ENCODE results near the gene GOLIM4. TPM values are rescaled to one million over a fixed set of nuclear protein-coding genes. Genes with fewer than 3 reads are reported as not detected.

GOLIM4 gene
- total RNA-seq, 4 donors from 2014 or later: 16.0 to 21.3 (median 20.2) TPM

- H3K9me3 ChIP-seq: no peaks in the 10 kb centered on the region
- TF ChIP-seq EP300 (IDR thresholded peaks at IDR 0.05) (no peak), POLR2A (IDR thresholded peaks at IDR 0.05) (no peak), POLR2AphosphoS5 (IDR thresholded peaks at IDR 0.05) (no peak)
- TF ChIP-seq, protein P1, sequence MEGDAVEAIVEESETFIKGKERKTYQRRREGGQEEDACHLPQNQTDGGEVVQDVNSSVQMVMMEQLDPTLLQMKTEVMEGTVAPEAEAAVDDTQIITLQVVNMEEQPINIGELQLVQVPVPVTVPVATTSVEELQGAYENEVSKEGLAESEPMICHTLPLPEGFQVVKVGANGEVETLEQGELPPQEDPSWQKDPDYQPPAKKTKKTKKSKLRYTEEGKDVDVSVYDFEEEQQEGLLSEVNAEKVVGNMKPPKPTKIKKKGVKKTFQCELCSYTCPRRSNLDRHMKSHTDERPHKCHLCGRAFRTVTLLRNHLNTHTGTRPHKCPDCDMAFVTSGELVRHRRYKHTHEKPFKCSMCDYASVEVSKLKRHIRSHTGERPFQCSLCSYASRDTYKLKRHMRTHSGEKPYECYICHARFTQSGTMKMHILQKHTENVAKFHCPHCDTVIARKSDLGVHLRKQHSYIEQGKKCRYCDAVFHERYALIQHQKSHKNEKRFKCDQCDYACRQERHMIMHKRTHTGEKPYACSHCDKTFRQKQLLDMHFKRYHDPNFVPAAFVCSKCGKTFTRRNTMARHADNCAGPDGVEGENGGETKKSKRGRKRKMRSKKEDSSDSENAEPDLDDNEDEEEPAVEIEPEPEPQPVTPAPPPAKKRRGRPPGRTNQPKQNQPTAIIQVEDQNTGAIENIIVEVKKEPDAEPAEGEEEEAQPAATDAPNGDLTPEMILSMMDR (IDR thresholded peaks at IDR 0.05): no peak
- H3K4me1 ChIP-seq: no peaks in the 10 kb centered on the region
- no peaks in the 10 kb centered on the region for H3K27me3 ChIP-seq
- no peak overlapping the region for H3K4me3 ChIP-seq
- WGBS: 77% methylated on average over 2 of the region's 2 CpGs
- DNase-seq (ENCODE audit: low spot score in 2 of 2): no peak
- no peak overlapping the region for H3K27ac ChIP-seq
- H3K36me3 ChIP-seq: no peaks in the 10 kb centered on the region
These were observed 14.5 kb downstream of the GOLIM4 start for GRCh38 chr3:168081171-168081771.

- H3K36me3 ChIP-seq: no peaks in the 10 kb centered on the region
- no peaks in the 10 kb centered on the region for H3K27me3 ChIP-seq
- WGBS: 84% methylated on average over 5 of the region's 5 CpGs
These were observed 15.1 kb downstream of the GOLIM4 start for GRCh38 chr3:168080499-168081170.

DNA sequence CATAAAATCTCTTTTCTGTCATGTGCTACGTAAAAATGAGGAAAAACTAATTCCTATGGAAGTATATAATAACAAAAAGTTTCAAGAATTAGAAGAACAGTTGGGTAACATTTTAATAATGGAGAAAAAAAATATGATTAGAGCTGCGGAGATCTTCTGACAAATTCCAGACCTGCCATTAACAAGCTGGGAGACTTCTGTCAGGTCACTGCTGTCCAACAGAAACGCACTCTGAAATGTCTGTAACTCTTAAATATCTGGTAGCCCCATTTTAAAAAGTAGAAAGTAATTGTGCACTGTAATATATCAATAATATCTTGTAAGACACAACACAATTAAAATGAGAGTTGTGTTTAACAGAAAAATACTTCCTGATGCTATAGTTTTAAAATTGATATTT, 15.7 kb downstream of the GOLIM4 start:
- Histone ChIP-seq H3K4me3 (no peak overlapping the region), H3K4me1 (no peaks in the 10 kb centered on the region), H3K27ac (no peak overlapping the region), H3K27me3 (no peaks in the 10 kb centered on the region), H3K9me3 (no peaks in the 10 kb centered on the region), H3K36me3 (no peaks in the 10 kb centered on the region)
- DNase-seq (ENCODE audit: low spot score in 2 of 2): no peak
- TF ChIP-seq POLR2AphosphoS5 (IDR thresholded peaks at IDR 0.05): no peak
- TF ChIP-seq, protein P1 (IDR thresholded peaks at IDR 0.05): no peak
- no peak for TF ChIP-seq POLR2A (IDR thresholded peaks at IDR 0.05)
- no peak for TF ChIP-seq EP300 (IDR thresholded peaks at IDR 0.05)
- 85% methylated on average over 3 of the region's 3 CpGs for WGBS

More at GRCh38 chr3:168080499-168081170, 15.1 kb downstream of the GOLIM4 start:
- no peak for DNase-seq (ENCODE audit: low spot score in 2 of 2)
- Histone ChIP-seq H3K4me1 (no peaks in the 10 kb centered on the region), H3K4me3 (no peak overlapping the region), H3K9me3 (no peaks in the 10 kb centered on the region), H3K27ac (no peak overlapping the region)
- TF ChIP-seq EP300 (IDR thresholded peaks at IDR 0.05) (no peak), POLR2AphosphoS5 (IDR thresholded peaks at IDR 0.05) (no peak), POLR2A (IDR thresholded peaks at IDR 0.05) (no peak)
- TF ChIP-seq, protein P1 (IDR thresholded peaks at IDR 0.05): no peak

DNA sequence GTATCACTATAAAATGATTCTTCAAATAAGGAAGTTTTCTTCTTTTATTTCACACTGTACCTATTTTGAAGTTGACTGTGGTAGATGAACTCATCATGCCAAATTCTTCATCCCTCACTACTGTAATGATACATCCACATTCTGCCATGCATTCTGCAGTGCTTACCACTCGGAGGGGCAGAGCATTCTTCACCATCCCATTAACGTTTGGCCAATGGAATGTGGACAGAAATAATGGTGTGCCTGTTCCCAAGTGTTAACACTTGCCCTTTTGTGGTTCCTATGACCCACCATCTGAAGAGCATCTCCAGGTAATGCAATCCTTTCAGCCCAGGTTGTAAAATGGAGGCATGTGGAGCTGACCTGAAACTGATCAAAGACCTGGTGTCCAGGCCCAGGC, 18.6 kb downstream of the GOLIM4 start:
- H3K4me1 ChIP-seq: peaks cover 8% of the 10 kb centered on the region
- WGBS: 74% methylated on average over 2 of the region's 2 CpGs
- no peak for DNase-seq (ENCODE audit: low spot score in 2 of 2)
- H3K4me3 ChIP-seq: no peak overlapping the region
- TF ChIP-seq, protein P1 (IDR thresholded peaks at IDR 0.05): no peak
- no peak overlapping the region for H3K27ac ChIP-seq
- H3K27me3 ChIP-seq: no peaks in the 10 kb centered on the region
- H3K36me3 ChIP-seq: no peaks in the 10 kb centered on the region
- H3K9me3 ChIP-seq: no peaks in the 10 kb centered on the region

DNA sequence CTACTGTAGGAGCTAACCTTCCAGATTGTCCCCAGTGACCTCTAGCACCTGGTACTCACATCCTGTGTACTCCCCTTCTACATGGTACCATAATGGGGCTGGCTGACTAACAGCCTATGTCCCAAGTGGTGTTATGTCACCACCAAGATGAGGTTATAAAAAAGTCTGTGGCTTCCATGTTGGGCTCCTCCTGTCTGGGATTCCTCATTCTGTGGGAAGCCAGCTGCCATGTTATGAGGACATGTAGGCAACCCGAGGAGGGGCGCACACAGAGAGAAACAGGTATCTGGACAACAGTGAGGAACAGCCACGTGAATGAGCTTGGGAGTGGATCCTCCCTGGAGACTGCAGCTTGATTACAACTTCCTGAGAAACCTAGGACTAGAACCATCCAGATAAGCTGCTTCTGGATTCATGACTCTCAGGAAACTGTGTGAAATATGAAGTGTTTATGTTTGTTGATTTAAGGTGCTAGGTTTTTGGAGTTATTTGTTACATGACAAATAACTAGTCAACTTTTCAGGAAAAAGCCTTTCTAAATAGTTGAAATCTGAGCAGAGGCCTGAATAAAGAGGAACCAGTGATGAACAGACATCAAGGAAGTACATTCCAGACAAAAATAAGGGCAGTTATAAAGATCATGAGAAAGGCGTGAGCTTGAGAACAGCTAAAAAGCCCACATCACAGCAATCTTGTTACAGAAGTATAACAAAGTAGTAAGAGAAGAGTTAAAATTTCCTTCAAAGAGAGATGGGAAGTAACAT, 21.7 kb downstream of the GOLIM4 start:
- H3K4me3 ChIP-seq: no peak overlapping the region
- H3K9me3 ChIP-seq: no peaks in the 10 kb centered on the region
- no peaks in the 10 kb centered on the region for H3K27me3 ChIP-seq
- TF ChIP-seq EP300 (IDR thresholded peaks at IDR 0.05) (no peak), POLR2A (IDR thresholded peaks at IDR 0.05) (no peak), POLR2AphosphoS5 (IDR thresholded peaks at IDR 0.05) (no peak)
- TF ChIP-seq, protein P1 (IDR thresholded peaks at IDR 0.05): no peak
- H3K36me3 ChIP-seq: no peaks in the 10 kb centered on the region
- peaks cover 16% of the 10 kb centered on the region for H3K4me1 ChIP-seq
- no peak overlapping the region for H3K27ac ChIP-seq
- no peak for DNase-seq (ENCODE audit: low spot score in 2 of 2)
- 76% methylated on average over 4 of the region's 4 CpGs for WGBS
